Measurements from ENCODE around the gene SMG1.
"Not testable (repeated sequence)": the region's sequence is repeated elsewhere in the genome, so short reads cannot be mapped to it uniquely, and the experiment has no call there.

The SMG1 gene

GRCh38 chr16:18925986-18926865 is at the start of gene SMG1:
SMG1 (minus strand) TSS chr16:18926408; CDS start chr16:18926041, 367 bp downstream.
- DNase-seq = peak; percentile 33

GRCh38 chr16:18975109-18975508 is 48.9 kb upstream of the SMG1 start:
- DNase-seq = no peak

- no peak for DNase-seq
Observed at GRCh38 chr16:18969855-18970240, 43.6 kb upstream of the SMG1 start.

DNA sequence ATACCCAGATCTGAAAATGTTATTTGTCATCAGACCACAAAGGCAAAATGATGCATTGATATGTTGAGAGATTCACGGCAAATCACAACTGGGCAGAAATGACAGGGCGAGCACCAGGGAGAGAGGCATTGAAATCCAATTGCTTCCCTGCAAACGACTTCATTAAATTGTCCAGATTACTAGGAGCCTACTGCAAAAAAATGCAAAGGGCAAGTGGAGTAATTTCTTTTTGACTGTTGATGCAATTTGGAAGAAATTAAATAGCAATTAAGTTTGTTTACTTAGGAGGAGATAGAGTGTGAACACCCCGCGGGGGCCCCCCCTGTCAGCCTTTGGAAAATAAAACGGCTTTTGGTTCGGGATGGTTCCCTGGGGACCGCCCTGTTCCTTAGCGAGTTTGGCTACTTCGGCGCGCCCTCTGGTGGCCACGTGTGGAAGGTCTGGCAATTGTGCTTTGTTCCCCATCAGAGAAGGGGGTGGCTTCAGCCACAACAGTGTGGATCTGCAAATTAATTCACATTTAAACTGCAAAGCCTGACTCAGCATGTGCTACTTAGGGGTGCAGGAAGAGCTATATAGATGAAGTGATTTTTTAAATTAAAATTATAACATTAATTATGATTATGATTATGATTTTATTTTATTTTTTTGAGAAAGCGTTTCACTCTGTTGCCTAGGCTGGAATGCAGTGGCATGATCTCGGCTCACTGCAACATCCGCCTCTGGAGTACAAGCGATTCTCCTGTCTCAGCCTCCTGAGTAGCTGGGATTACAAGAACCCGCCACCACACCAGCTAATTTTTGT is 43.0 kb upstream of the SMG1 start:
- no peak for DNase-seq

GRCh38 chr16:18966791-18967190 is 40.6 kb upstream of the SMG1 start:
- no peak for DNase-seq

DNA sequence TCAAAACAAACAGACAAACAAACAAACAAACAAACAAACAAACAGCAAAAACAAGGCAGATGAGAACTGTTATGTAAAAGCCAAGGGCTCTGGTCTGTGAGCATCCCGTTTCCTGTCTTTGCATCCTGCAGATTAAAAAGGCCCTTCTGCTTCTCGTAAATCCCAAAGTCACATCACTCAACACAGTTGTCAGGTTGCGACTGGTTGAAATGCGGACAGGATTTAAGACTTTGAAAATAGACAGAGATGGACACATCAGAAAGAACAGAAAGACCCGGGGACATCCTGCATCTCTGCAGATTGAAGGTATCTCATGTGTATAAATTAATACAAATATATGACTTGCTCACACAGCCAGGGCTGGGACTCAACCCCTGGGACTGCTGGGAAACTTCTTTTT is 39.3 kb upstream of the SMG1 start:
- no peak for DNase-seq

- DNase-seq = no peak
Observed at GRCh38 chr16:18959031-18959505, 32.9 kb upstream of the SMG1 start.

DNA sequence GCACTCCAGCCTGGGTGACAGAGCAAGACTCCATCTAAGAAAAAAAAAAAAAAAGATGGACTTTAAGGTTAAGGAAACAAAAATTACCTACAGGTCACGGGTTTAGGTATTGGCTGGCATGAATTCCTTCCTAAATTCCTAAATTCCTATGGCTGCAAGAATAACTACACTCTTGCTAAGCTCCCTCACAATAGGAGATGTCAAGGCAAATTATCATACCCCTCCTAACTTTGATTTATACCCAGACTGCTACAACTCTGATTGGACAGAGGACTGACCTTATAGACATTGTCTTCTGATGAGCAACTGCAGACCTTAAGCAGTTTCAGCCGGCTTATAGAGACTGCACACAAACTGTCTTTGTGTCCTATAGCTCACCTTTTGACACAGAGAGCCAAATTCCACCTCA is 32.4 kb upstream of the SMG1 start:
- DNase-seq = no peak

GRCh38 chr16:18956658-18957241 is 30.5 kb upstream of the SMG1 start:
- DNase-seq = not testable (repeated sequence)

DNA sequence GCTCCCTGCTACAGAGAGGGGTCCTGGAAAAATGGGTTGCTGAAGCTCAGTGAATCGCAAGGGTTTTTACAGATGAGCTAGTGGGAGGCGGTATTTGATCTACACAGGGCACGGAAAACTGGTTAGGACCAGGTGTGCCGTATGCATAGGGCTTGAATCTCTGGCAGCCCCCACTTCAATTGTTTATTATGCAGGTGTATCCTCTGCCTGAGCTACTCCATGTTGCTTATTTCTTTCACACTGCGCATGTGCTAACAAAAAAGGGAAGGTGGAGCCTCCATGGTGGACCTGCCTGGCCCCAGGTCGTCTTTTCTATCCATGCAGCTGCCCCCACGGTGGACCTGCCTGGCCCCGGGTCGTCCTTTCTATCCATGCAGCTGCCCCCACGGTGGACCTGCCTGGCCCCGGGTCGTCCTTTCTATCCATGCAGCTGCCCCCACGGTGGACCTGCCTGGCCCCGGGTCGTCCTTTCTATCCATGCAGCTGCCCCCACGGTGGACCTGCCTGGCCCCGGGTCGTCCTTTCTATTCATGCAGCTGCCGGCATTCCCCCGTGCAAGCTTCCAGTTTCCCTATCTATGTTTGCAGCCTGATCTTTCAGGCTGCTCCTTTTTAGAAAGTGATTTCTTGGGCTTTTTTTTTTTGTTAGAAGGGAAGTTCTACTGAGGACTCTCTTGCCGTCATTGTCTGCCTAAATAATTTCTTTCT is 29.8 kb upstream of the SMG1 start:
- not testable (repeated sequence) for DNase-seq

DNA sequence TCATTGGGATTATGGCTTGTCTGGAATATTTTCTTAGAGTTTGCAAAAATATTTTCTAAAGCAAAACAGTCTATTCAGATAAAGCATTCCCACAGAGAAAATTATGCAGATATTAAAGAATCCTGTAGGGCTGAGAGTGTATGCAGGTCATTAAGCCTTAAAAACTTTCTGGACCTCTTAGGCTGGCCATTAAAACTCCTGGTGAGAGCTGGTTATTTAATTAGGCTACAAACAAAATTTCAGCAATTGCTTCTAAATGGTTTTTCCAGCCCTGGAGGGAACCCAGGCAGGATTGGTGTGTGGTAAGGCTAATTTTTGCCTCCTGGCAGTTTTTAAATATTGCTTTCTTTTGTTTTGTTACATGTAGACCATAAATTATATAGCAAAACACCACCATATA is 27.3 kb upstream of the SMG1 start:
- DNase-seq = no peak

GRCh38 chr16:18950469-18951185 is 24.4 kb upstream of the SMG1 start:
- DNase-seq = no peak

DNA sequence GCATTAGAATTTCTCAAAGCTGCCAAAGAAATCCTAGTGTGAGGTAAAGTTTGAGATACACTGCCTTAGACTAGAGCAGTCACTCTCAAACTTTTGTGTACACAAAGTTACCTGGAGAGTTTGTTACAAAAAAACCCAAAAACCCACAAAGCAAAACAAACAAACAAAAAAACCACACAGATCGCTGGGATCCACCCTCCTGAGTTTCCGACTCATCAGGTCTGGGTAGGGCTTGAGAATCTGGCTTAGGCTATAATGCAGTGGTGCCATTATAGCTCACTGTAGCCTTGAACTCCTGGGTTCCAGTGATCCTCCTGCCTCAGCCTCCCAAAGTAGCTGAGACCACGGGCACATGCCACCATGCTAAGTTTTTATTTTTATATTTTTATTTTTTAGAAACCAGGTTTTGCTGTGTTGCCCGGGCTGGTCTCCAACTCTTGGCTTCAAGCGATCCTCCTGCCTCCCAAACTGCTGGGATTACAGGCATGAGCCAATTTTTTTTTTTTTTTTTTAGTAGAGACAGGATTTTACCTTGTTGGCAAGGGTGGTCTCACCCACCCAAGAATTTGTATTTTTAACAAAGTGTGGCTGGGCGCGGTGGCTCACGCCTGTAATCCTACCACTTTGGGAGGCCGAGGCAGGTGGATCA is 22.3 kb upstream of the SMG1 start:
- no peak for DNase-seq

- no peak for DNase-seq
Observed at GRCh38 chr16:18945233-18945632, 19.0 kb upstream of the SMG1 start.

- no peak for DNase-seq
Observed at GRCh38 chr16:18943414-18943813, 17.2 kb upstream of the SMG1 start.

- DNase-seq = no peak
Observed at GRCh38 chr16:18942061-18942460, 15.9 kb upstream of the SMG1 start.

GRCh38 chr16:18941471-18941870 is 15.3 kb upstream of the SMG1 start:
- peak; percentile 7 for DNase-seq

- no peak for DNase-seq
Observed at GRCh38 chr16:18938986-18939385, 12.8 kb upstream of the SMG1 start.

GRCh38 chr16:18937390-18937789 is 11.2 kb upstream of the SMG1 start:
- DNase-seq = no peak

DNA sequence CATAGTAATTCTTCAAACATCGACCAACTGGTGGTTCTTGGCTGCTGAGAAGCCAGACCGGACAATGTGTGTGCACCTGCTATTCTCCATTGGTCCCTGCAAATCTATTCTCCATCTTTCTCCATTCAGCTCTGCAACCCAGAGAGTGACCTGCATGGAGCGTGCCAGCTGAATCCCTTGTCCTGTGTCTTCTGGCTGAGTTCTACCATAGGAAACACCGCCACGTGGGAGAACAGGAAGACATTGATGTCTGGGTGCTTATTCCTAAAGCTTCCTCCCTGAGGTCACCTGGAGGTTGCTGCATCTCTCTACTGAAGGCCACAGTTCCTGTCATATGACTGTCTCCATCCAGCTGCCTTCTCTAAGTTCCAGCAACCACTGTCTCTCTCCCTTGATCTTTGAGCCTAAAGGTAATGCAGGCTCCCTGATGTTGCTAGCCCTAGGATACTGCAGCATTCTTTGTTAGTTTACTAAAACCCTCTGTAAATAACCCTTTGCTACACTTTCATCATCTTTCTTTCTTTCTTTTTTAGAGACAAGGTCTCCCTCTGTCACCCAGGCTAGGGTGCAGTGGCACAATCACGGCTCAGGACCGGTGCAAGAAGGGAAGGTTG is 10.6 kb upstream of the SMG1 start:
- no peak for DNase-seq

GRCh38 chr16:18933501-18933900 is 7.3 kb upstream of the SMG1 start:
- DNase-seq = no peak

Data from NCI-H187 treated with DMSO at 0.1 percent for 48 hours (cell line).